ENCODE data around the gene CRYBB2. TPM values are rescaled to one million over a fixed set of nuclear protein-coding genes. Genes with fewer than 3 reads are reported as not detected.
A peak's percentile ranks its signal among the peaks of the same experiment; 100 is the strongest.

Gene CRYBB2
- total RNA-seq, result not detected

GRCh38 chr22:25219211-25219689 is at the start of gene CRYBB2:
Gene CRYBB2, plus strand, starts transcription at chr22:25219639. Its CDS starts 1,791 bp downstream, at chr22:25221430.
- no peak within 1 kb of the TSS for H3K4me3 ChIP-seq
- H3K4me1 ChIP-seq, result no peaks in the 10 kb centered on the region
- no peak within 1 kb of the TSS for H3K27ac ChIP-seq
- H3K9me3 ChIP-seq, result peaks cover 0 to 10% (median 0%) of the 10 kb centered on the region in 4 donors
- 82 to 85% methylated on average over 19 of the region's 19 CpGs for WGBS, 2 donors
- H3K36me3 ChIP-seq, result no peaks in the 10 kb centered on the region
- no peak for DNase-seq (ENCODE audit: low spot score in 2 of 2)
- TF ChIP-seq POLR2A (IDR thresholded peaks at IDR 0.05), result no peak
- TF ChIP-seq EP300 (IDR thresholded peaks at IDR 0.05), result no peak
- no peak for TF ChIP-seq CTCF (IDR thresholded peaks at IDR 0.05)
- peaks cover 0 to 6% of the 10 kb centered on the region in 2 donors for H3K27me3 ChIP-seq

- no peak for DNase-seq (ENCODE audit: low spot score in 2 of 2)
- peaks cover 0 to 55% (median 0%) of the 10 kb centered on the region in 3 donors for H3K36me3 ChIP-seq
- H3K4me1 ChIP-seq, result peaks cover 0 to 16% (median 0%) of the 10 kb centered on the region in 4 donors
- no peaks in the 10 kb centered on the region for H3K9me3 ChIP-seq
- 85 to 88% methylated on average over 16 of the region's 16 CpGs for WGBS, 2 donors
- no peak overlapping the region for H3K27ac ChIP-seq
- TF ChIP-seq CTCF (IDR thresholded peaks at IDR 0.05), result no peak
- no peaks in the 10 kb centered on the region for H3K27me3 ChIP-seq
- H3K4me3 ChIP-seq, result no peak overlapping the region
These were observed 48.9 kb upstream of the CRYBB2 start for GRCh38 chr22:25170426-25170980.

DNA sequence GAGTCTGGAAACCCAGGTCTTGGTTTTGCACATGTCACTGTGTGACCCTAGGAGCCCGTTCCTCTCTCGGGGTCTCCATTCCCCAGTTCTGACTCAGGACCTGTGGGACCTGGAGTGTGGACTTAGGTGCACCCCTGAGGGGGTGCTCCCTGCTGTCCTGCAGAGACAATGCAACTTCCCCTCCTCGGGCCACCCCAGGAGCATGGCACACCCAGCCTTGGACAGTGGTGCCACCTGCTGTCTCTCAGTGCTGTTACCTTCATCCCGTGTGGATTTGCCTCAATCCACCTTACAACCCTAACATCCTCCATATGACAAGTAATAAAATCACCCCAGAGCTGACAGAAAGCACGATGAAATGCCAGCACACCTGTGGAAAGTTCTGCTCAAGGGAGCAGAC is 47.3 kb upstream of the CRYBB2 start:
- DNase-seq (ENCODE audit: low spot score in 2 of 2), result no peak
- Histone ChIP-seq H3K27me3 (no peaks in the 10 kb centered on the region), H3K27ac (no peak overlapping the region), H3K4me3 (no peak overlapping the region), H3K4me1 (peaks cover 0 to under 1% (median 0%) of the 10 kb centered on the region in 4 donors), H3K36me3 (peaks cover 0 to 71% (median 0%) of the 10 kb centered on the region in 3 donors), H3K9me3 (no peaks in the 10 kb centered on the region)
- WGBS, 2 donors, result 55 to 57% methylated on average over 5 of the region's 5 CpGs
- TF ChIP-seq POLR2A (IDR thresholded peaks at IDR 0.05) (no peak), EP300 (IDR thresholded peaks at IDR 0.05) (no peak), CTCF (IDR thresholded peaks at IDR 0.05) (peak in 3 of 5 experiments; percentile 5 to 33 (median 18))

DNA sequence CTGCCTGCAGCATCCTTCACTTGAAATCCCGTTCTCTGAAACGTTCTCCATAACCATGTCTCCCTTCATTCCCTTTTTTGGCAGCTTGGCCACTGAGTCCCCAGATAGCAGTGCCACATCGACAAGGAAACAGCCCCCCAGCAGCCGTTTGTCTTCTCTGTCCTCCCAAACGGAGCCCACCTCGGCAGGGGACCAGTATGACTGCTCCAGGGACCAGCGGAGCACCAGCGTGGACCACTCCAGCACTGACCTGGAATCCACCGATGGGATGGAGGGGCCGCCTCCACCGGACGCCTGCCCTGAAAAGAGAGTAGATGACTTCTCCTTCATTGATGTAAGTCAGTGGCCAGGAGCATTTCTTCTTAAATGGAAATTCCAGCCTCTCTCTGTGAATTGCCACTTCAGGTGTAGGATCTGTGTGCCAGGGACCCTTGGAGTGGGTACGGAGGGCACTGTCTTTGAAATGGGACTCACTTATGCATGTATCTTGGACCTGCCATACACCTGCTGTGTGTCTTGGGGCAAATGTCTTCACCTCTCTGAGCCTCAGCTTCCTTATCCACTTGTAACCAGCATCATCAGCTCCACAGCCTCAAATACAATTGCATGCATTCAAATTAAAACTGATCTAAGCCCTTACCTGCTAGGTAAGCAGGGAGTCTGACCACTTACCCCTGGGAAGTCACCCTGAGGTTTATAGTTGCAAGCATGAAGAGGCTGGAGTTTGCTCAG is 45.1 kb upstream of the CRYBB2 start:
- H3K27ac ChIP-seq, result no peak overlapping the region
- H3K36me3 ChIP-seq, result peaks cover 0 to 93% (median 0%) of the 10 kb centered on the region in 3 donors
- TF ChIP-seq CTCF (IDR thresholded peaks at IDR 0.05), result no peak
- no peak for TF ChIP-seq EP300 (IDR thresholded peaks at IDR 0.05)
- TF ChIP-seq POLR2A (IDR thresholded peaks at IDR 0.05), result no peak
- no peaks in the 10 kb centered on the region for H3K27me3 ChIP-seq
- 88 to 96% methylated on average over 13 of the region's 13 CpGs for WGBS, 2 donors
- no peaks in the 10 kb centered on the region for H3K4me1 ChIP-seq
- no peak overlapping the region for H3K4me3 ChIP-seq
- peaks cover 0 to 3% (median 0%) of the 10 kb centered on the region in 4 donors for H3K9me3 ChIP-seq
- DNase-seq (ENCODE audit: low spot score in 2 of 2), result no peak

DNA sequence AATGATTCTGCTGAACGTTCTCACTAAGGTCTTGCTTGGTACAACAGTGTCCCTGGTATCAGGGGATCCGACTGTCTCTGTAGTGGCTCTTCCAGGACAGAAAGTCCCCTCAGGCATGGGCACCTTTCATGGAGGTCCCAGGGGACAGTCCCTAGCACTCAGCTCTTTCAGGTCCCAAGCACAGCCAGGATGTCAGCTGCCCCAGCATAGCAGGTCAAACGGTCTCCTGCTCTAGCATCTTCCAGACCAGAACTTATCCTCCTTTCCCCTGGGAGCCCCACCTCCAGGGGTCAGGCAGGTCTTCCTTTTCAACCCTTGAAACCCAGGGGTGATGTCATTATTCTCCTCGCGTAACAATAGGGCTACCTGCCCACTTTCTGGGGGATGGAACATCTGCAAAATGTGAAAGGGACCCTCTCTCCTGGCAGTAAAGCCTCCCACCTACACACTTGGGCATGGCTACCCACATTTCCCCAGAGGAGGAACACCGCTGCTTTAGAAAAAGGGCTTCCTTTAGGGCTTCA is 44.5 kb upstream of the CRYBB2 start:
- H3K36me3 ChIP-seq, result peaks cover 0 to 99% (median 0%) of the 10 kb centered on the region in 3 donors
- TF ChIP-seq CTCF (IDR thresholded peaks at IDR 0.05) (no peak), EP300 (IDR thresholded peaks at IDR 0.05) (no peak), POLR2A (IDR thresholded peaks at IDR 0.05) (no peak)
- H3K27me3 ChIP-seq, result no peaks in the 10 kb centered on the region
- H3K4me1 ChIP-seq, result no peaks in the 10 kb centered on the region
- WGBS, 2 donors, result 72 to 74% methylated on average over 6 of the region's 6 CpGs
- H3K9me3 ChIP-seq, result peaks cover 0 to 9% (median 0%) of the 10 kb centered on the region in 4 donors
- no peak overlapping the region for H3K27ac ChIP-seq
- H3K4me3 ChIP-seq, result no peak overlapping the region
- no peak for DNase-seq (ENCODE audit: low spot score in 2 of 2)

All from tibial nerve (tissue), 4 donors.